MM.1S (cell line): Measurements from ENCODE around the gene HIBADH.

Experiments
- DNase-seq: peaks from one replicate; pipeline ENCODE4 v3.0.0-alpha.2; 2015
- H2AFZ ChIP-seq: fragments of 300-600 bp; sonication (generic); 2 replicates; pipeline ENCODE4 v1.6.0; 2016; ENCODE audit warnings: antibody characterized with exemption, low read length
- H3F3A ChIP-seq: fragments of 300-600 bp; sonication (generic); 2 replicates; pipeline ENCODE4 v1.6.1; 2016; ENCODE audit warnings: mild to moderate bottlenecking, antibody characterized with exemption, low read length, moderate library complexity, mixed read lengths; ENCODE audit not compliant: insufficient read depth
- H3K27ac ChIP-seq: fragments of 300-600 bp; sonication (generic); 2 replicates; pipeline ENCODE4 v1.5.1; 2016; ENCODE audit warnings: mild to moderate bottlenecking, low read length
- H3K27me3 ChIP-seq: fragments of 300-600 bp; sonication (generic); replicated peaks from 2 replicates; pipeline ENCODE4 v1.6.0; 2016; ENCODE audit warnings: low read length; ENCODE audit not compliant: insufficient read depth
- H3K36me3 ChIP-seq: fragments of 300-600 bp; sonication (generic); replicated peaks from 2 replicates; pipeline ENCODE4 v1.6.1; 2016; ENCODE audit warnings: mild to moderate bottlenecking, low read length, mixed read lengths; ENCODE audit not compliant: insufficient read depth
- H3K4me1 ChIP-seq: fragments of 300-600 bp; sonication (generic); 2 replicates; pipeline ENCODE4 v1.6.1; 2016; ENCODE audit warnings: low read length, mixed read lengths
- H3K4me2 ChIP-seq: fragments of 300-600 bp; sonication (generic); 2 replicates; pipeline ENCODE4 v1.6.0; 2016; ENCODE audit warnings: low read depth, low read length
- H3K4me3 ChIP-seq: fragments of 300-600 bp; sonication (generic); 2 replicates; pipeline ENCODE4 v1.5.1; 2016; ENCODE audit warnings: low read length, mixed read lengths
- H3K79me2 ChIP-seq: fragments of 300-600 bp; sonication (generic); 2 replicates; pipeline ENCODE4 v1.6.1; 2016; ENCODE audit warnings: mixed run types, low read length, mixed read lengths
- H3K9ac ChIP-seq: fragments of 300-600 bp; sonication (generic); 2 replicates; pipeline ENCODE4 v1.6.1; 2016; ENCODE audit warnings: low read length, mixed read lengths
- H3K9me2 ChIP-seq: fragments of 300-600 bp; sonication (generic); replicated peaks from 2 replicates; pipeline ENCODE4 v1.6.1; 2016; ENCODE audit warnings: mild to moderate bottlenecking, low read length, mixed read lengths; ENCODE audit not compliant: insufficient read depth
- H3K9me3 ChIP-seq: fragments of 300-600 bp; sonication (generic); replicated peaks from 2 replicates; pipeline ENCODE4 v1.6.1; 2016; ENCODE audit warnings: mild to moderate bottlenecking, low read length, mixed read lengths; ENCODE audit not compliant: insufficient read depth
- H4K20me1 ChIP-seq: fragments of 300-600 bp; sonication (generic); 2 replicates; pipeline ENCODE4 v1.6.1; 2016; ENCODE audit warnings: mild to moderate bottlenecking, low read length, moderate library complexity, mixed read lengths; ENCODE audit not compliant: insufficient read depth
- EZH2 ChIP-seq: fragments of 300-600 bp; sonication (generic); optimal IDR thresholded peaks from 2 replicates; pipeline ENCODE3; 2017; ENCODE audit warnings: low read depth, mild to moderate bottlenecking, antibody characterized with exemption, low read length, mixed read lengths
- EZH2phosphoT487 ChIP-seq: fragments of 300-600 bp; sonication (generic); IDR thresholded peaks from 2 replicates; pipeline ENCODE4 v1.6.1; 2018; ENCODE audit warnings: antibody characterized with exemption, low read length
- TF ChIP-seq, protein P1 (sequence below): fragments of 300-600 bp; sonication (generic); IDR thresholded peaks from 2 replicates; pipeline ENCODE4 v1.5.1; 2016; ENCODE audit warnings: antibody characterized with exemption, low read length, mixed read lengths

The HIBADH gene

DNA sequence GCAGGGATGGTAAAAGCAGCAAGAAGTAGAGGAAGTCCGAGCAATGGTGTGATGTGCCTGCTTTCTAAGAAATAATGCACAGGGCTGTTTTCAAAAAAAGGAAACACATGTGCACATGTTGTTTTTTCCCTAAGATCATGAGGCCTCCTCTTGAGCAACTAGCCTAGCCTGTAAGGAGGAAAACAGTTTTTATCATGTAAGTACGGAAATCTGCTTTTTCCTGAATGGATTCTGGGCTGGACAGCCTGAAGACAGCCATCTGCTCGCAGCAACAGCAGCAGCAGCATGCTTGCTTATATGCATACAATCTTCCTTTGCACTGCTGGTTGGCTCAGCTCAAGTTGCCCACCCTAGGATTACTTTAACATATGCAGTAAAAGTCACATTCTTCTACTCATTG lies 87.1 kb downstream of the HIBADH start:
- no peak overlapping the region for H3K9ac ChIP-seq
- TF ChIP-seq EZH2 (no peak), EZH2phosphoT487 (no peak)
- TF ChIP-seq, protein P1, sequence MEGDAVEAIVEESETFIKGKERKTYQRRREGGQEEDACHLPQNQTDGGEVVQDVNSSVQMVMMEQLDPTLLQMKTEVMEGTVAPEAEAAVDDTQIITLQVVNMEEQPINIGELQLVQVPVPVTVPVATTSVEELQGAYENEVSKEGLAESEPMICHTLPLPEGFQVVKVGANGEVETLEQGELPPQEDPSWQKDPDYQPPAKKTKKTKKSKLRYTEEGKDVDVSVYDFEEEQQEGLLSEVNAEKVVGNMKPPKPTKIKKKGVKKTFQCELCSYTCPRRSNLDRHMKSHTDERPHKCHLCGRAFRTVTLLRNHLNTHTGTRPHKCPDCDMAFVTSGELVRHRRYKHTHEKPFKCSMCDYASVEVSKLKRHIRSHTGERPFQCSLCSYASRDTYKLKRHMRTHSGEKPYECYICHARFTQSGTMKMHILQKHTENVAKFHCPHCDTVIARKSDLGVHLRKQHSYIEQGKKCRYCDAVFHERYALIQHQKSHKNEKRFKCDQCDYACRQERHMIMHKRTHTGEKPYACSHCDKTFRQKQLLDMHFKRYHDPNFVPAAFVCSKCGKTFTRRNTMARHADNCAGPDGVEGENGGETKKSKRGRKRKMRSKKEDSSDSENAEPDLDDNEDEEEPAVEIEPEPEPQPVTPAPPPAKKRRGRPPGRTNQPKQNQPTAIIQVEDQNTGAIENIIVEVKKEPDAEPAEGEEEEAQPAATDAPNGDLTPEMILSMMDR = no peak
- H3K9me2 ChIP-seq = no peaks in the 10 kb centered on the region
- no peaks in the 10 kb centered on the region for H3F3A ChIP-seq
- no peaks in the 10 kb centered on the region for H4K20me1 ChIP-seq
- no peak overlapping the region for H3K4me3 ChIP-seq
- no peak overlapping the region for H3K4me2 ChIP-seq
- H3K79me2 ChIP-seq = no peaks in the 10 kb centered on the region
- no peak for DNase-seq
- H3K27ac ChIP-seq = no peak overlapping the region
- no peaks in the 10 kb centered on the region for H3K9me3 ChIP-seq
- no peaks in the 10 kb centered on the region for H3K27me3 ChIP-seq
- H3K4me1 ChIP-seq = no peaks in the 10 kb centered on the region
- no peaks in the 10 kb centered on the region for H3K36me3 ChIP-seq
- no peak overlapping the region for H2AFZ ChIP-seq

DNA sequence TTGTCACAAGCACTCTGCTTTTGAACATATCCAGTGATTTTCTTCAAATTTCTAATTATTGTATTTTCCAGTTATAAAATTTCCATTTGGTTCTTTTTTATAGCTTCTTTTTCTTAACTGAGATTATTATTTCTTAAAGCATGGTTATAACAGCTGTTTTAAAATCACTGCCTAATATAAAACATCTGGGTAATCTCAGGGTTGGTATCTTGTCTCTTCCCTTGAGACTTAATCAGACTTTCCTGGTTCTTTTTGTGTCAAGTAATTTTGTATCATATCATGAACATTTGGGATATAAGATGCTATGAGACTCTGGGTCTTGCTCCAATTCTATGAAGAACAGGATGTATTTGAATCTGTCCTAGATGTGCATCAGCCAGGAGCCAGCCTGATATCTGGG lies 93.6 kb downstream of the HIBADH start:
- Histone ChIP-seq H3K4me1 (no peaks in the 10 kb centered on the region), H3K9me2 (no peaks in the 10 kb centered on the region), H3K4me3 (no peak overlapping the region), H3K36me3 (no peaks in the 10 kb centered on the region), H3K27ac (no peak overlapping the region), H3K4me2 (no peak overlapping the region), H2AFZ (no peak overlapping the region), H3K27me3 (no peaks in the 10 kb centered on the region), H3K79me2 (no peaks in the 10 kb centered on the region), H3K9me3 (no peaks in the 10 kb centered on the region), H3K9ac (no peak overlapping the region), H3F3A (no peaks in the 10 kb centered on the region), H4K20me1 (no peaks in the 10 kb centered on the region)
- DNase-seq = no peak
- TF ChIP-seq, protein P1 = no peak
- TF ChIP-seq EZH2 (no peak), EZH2phosphoT487 (no peak)

- no peak for TF ChIP-seq EZH2phosphoT487
- TF ChIP-seq, protein P1 = no peak
- TF ChIP-seq EZH2 = no peak
- Histone ChIP-seq H3K9me2 (no peaks in the 10 kb centered on the region), H3K27ac (no peak overlapping the region), H3F3A (no peaks in the 10 kb centered on the region), H3K79me2 (no peaks in the 10 kb centered on the region), H3K9me3 (no peaks in the 10 kb centered on the region), H3K9ac (no peak overlapping the region), H4K20me1 (no peaks in the 10 kb centered on the region), H3K27me3 (no peaks in the 10 kb centered on the region), H3K4me3 (no peak overlapping the region), H3K36me3 (no peaks in the 10 kb centered on the region), H3K4me1 (no peaks in the 10 kb centered on the region), H2AFZ (no peak overlapping the region), H3K4me2 (no peak overlapping the region)
- no peak for DNase-seq
Observed at GRCh38 chr7:27567266-27567665, 95.4 kb downstream of the HIBADH start.
